ENCODE measurements around the gene RBM25. TPM values are rescaled to one million over a fixed set of nuclear protein-coding genes. Genes with fewer than 3 reads are reported as not detected.

RBM25 gene
- total RNA-seq, 4 donors from 2014 or later, result 28.4 to 34.1 (median 30.1) TPM

DNA sequence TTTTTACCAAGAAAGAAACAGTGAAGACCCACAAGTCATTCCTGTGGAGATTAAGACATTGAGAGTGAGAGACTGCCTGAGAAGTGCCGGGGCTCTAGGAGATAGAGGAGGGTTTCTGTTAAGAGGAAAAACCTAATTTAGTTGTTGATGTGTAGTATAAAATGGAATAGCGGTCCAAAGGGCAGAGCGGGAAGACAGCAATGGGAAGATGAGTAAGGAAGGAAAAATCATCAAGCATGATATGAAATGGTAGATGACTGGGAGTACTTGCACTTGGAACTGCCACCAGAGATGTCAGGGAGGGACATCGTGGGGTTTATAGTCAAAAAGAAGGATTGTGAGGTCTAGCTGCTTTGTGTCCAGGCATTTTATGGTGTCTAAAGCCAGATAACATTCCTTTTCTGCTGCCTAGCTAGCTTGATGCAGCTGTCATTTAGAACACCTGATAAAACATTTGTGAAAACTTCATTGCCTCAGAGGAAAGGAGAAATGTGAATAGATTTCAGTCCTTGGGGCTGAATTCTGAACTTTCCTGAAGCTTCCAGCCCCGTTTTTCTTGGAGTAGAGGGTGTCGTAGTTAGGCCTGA is 57.8 kb downstream of the RBM25 start:
- Histone ChIP-seq H3K27me3 (no peaks in the 10 kb centered on the region), H3K36me3 (peaks cover 1 to 79% of the 10 kb centered on the region in 2 donors), H3K27ac (no peak overlapping the region), H3K4me1 (no peaks in the 10 kb centered on the region), H3K9me3 (no peaks in the 10 kb centered on the region), H3K4me3 (no peak overlapping the region)
- intact Hi-C loops (cut with DNase I; ENCODE audit: low total_unique reads) (no loop called here), in situ Hi-C loops (cut with MboI; ENCODE audit: low sequenced_read_pairs in 4 of 4) (no loop called here)
- no peak for ATAC-seq
- no peak for DNase-seq
- TF ChIP-seq, protein P1, sequence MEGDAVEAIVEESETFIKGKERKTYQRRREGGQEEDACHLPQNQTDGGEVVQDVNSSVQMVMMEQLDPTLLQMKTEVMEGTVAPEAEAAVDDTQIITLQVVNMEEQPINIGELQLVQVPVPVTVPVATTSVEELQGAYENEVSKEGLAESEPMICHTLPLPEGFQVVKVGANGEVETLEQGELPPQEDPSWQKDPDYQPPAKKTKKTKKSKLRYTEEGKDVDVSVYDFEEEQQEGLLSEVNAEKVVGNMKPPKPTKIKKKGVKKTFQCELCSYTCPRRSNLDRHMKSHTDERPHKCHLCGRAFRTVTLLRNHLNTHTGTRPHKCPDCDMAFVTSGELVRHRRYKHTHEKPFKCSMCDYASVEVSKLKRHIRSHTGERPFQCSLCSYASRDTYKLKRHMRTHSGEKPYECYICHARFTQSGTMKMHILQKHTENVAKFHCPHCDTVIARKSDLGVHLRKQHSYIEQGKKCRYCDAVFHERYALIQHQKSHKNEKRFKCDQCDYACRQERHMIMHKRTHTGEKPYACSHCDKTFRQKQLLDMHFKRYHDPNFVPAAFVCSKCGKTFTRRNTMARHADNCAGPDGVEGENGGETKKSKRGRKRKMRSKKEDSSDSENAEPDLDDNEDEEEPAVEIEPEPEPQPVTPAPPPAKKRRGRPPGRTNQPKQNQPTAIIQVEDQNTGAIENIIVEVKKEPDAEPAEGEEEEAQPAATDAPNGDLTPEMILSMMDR (IDR thresholded peaks at IDR 0.05 in 4 of 5, conservative IDR thresholded peaks at IDR 0.05 in 1 of 5), result no peak
- TF ChIP-seq POLR2A (IDR thresholded peaks at IDR 0.05), result no peak

DNA sequence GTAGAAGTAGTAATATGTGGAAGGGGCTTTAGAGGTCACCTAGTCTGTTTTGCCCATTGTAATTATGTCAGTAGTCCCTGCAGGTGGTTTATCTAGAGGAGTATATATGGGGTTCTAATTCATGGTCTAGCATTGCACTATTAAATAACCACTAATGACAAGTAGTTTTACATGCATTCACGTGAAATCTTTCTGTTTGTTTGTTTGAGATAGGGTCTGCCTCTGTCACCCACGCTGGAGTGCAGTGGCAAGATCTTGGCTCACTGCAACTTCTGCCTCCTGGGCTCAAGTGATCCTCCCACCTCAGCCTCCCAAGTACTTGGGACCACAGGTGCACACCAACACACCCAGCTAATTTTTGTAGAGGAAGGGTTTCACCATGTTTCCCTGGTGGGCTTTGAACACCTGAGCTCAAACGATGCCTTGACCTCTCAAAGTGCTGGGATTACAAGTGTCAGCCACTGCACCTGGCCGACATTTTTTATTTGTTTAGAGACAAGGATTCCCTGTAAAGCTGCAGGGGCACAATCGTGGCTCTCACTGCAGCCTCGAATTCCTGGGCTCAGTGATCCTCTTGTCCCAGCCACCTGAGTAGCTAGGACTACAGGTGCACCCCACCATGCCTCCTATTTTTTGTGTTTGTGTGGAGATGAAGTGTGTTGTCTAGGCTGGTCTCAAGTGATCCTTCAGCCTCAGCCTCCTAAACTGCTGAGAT is 66.0 kb downstream of the RBM25 start:
- H3K27me3 ChIP-seq, result no peaks in the 10 kb centered on the region
- no peak for ATAC-seq
- no peak overlapping the region for H3K4me3 ChIP-seq
- TF ChIP-seq, protein P1 (IDR thresholded peaks at IDR 0.05 in 4 of 5, conservative IDR thresholded peaks at IDR 0.05 in 1 of 5), result no peak
- TF ChIP-seq POLR2A (IDR thresholded peaks at IDR 0.05), result no peak
- no peak overlapping the region for H3K27ac ChIP-seq
- H3K4me1 ChIP-seq, result no peaks in the 10 kb centered on the region
- peaks cover 0 to 30% of the 10 kb centered on the region in 2 donors for H3K36me3 ChIP-seq
- no peaks in the 10 kb centered on the region for H3K9me3 ChIP-seq
- no peak for DNase-seq
- intact Hi-C loops (cut with DNase I; ENCODE audit: low total_unique reads) (no loop called here), in situ Hi-C loops (cut with MboI; ENCODE audit: low sequenced_read_pairs in 4 of 4) (no loop called here)

DNA sequence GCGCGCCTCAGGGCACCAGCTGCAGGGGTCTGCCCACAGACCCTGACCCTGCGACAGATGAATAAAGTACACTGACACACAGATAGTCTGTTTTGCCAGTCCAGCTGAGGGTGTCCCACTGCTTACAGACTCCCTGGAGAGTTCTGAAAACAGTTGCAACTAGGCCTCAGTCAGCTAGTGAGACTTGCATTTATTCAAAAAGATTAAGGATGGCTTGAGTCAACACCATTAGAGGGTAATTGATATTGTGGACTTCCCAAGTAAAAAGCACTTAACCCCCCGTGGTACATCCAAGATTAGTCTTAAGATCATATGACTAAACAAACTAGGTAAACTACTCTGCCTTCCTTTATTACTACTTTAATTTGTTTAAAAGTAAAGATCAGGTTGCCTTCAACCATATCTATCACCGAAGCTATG is 66.8 kb downstream of the RBM25 start:
- Histone ChIP-seq H3K36me3 (peaks cover 0 to 26% of the 10 kb centered on the region in 2 donors), H3K27ac (no peak overlapping the region), H3K4me3 (no peak overlapping the region), H3K9me3 (no peaks in the 10 kb centered on the region), H3K27me3 (no peaks in the 10 kb centered on the region), H3K4me1 (no peaks in the 10 kb centered on the region)
- no peak for DNase-seq
- in situ Hi-C loops (cut with MboI; ENCODE audit: low sequenced_read_pairs in 4 of 4), result no loop called here
- TF ChIP-seq, protein P1 (IDR thresholded peaks at IDR 0.05 in 4 of 5, conservative IDR thresholded peaks at IDR 0.05 in 1 of 5), result no peak
- no peak for TF ChIP-seq POLR2A (IDR thresholded peaks at IDR 0.05)
- intact Hi-C loops (cut with DNase I; ENCODE audit: low total_unique reads), result no loop called here
- no peak for ATAC-seq

DNA sequence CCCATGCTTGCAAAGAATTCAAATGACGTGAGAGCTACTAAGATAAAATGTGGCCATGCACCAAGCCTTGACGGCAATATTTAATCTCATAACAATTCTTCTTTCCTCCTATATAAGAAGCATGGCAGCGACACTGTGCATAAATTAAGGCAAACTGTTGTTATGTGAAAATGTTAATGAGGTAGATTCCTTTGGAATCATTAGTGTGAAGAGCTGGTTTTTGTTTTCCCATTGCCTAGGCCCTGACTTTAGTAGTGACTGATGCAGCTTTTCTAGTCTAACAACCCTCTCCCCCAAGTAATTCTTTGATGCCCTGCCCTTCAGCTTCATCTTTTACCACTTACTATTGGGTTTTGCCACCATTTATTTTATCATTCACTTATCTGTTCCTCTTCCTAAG is 67.4 kb downstream of the RBM25 start:
- ATAC-seq, result no peak
- Histone ChIP-seq H3K36me3 (peaks cover 0 to 20% of the 10 kb centered on the region in 2 donors), H3K4me1 (no peaks in the 10 kb centered on the region), H3K9me3 (no peaks in the 10 kb centered on the region), H3K4me3 (no peak overlapping the region), H3K27me3 (no peaks in the 10 kb centered on the region), H3K27ac (no peak overlapping the region)
- no peak for DNase-seq
- intact Hi-C loops (cut with DNase I; ENCODE audit: low total_unique reads) (no loop called here), in situ Hi-C loops (cut with MboI; ENCODE audit: low sequenced_read_pairs in 4 of 4) (no loop called here)
- TF ChIP-seq, protein P1 (IDR thresholded peaks at IDR 0.05 in 4 of 5, conservative IDR thresholded peaks at IDR 0.05 in 1 of 5), result no peak
- TF ChIP-seq POLR2A (IDR thresholded peaks at IDR 0.05), result no peak
